Liver (tissue), 9 donors: Measurements from ENCODE around the gene MRPS24. TPM values are rescaled to one million over a fixed set of nuclear protein-coding genes. Genes with fewer than 3 reads are reported as not detected.

ENCODE experiments used
- DNase-seq: peaks from one replicate; pipeline ENCODE4 v3.0.0-alpha.2; 2017; ENCODE audit warnings: low spot score
- H3K27ac ChIP-seq, 2 donors: one replicate each; pipeline ENCODE4 v1.7.0; 2013; ENCODE audit warnings: inconsistent platforms in 2 of 2, low read length in 2 of 2, control low read depth in 1 of 2, low read depth in 1 of 2, mild to moderate bottlenecking in 1 of 2
- H3K27me3 ChIP-seq, 4 donors: one replicate each; pipeline versions ENCODE4 v1.6.1 to v1.7.0; 2013; ENCODE audit warnings: low read length in 3 of 4, inconsistent platforms in 1 of 4, mild to moderate bottlenecking in 1 of 4, moderate library complexity in 1 of 4; ENCODE audit not compliant: control insufficient read depth in 4 of 4, insufficient read depth in 4 of 4
- H3K36me3 ChIP-seq, 4 donors: one replicate each; pipeline versions ENCODE4 v1.6.1 to v1.7.0; 2013; ENCODE audit warnings: low read length in 3 of 4, mild to moderate bottlenecking in 3 of 4, low read depth in 1 of 4, moderate library complexity in 1 of 4; ENCODE audit not compliant: control insufficient read depth in 4 of 4, insufficient read depth in 3 of 4
- H3K4me1 ChIP-seq, 4 donors: one replicate each; pipeline versions ENCODE4 v1.6.1 to v1.7.0; 2013; ENCODE audit warnings: low read length in 3 of 4, mild to moderate bottlenecking in 3 of 4, moderate library complexity in 1 of 4; ENCODE audit not compliant: control insufficient read depth in 4 of 4, insufficient read depth in 4 of 4
- H3K4me3 ChIP-seq, 3 donors: one replicate each; pipeline versions ENCODE4 v1.6.1 to v1.7.0; 2013; ENCODE audit warnings: low read length in 3 of 3, control low read depth in 1 of 3, low read depth in 1 of 3, mild to moderate bottlenecking in 1 of 3
- H3K9ac ChIP-seq, 2 donors: one replicate each; pipeline ENCODE4 v1.7.0; 2013; ENCODE audit warnings: low read length in 2 of 2, mild to moderate bottlenecking in 2 of 2, moderate library complexity in 2 of 2, control low read depth in 1 of 2, low read depth in 1 of 2
- H3K9me3 ChIP-seq, 4 donors: one replicate each; pipeline versions ENCODE4 v1.6.1 to v1.7.0; 2013; ENCODE audit warnings: low read length in 3 of 4; ENCODE audit not compliant: control insufficient read depth in 4 of 4
- ATF3 ChIP-seq: IDR thresholded peaks from 2 replicates; pipeline ENCODE4 v1.6.1; 2016; ENCODE audit warnings: antibody characterized with exemption
- CTCF ChIP-seq: fragments of 150-350 bp; IDR thresholded peaks from 2 replicates; pipeline ENCODE4 v1.5.1; 2017; ENCODE audit warnings: improper control_type of control experiment, low read depth, low read length; ENCODE audit not compliant: missing input control
- EGR1 ChIP-seq, 2 donors: IDR thresholded peaks; 2 replicates each; pipeline ENCODE4 v1.6.1; 2016 to 2018; ENCODE audit warnings: antibody characterized with exemption in 2 of 2, low read depth in 2 of 2
- FOXA1 ChIP-seq: IDR thresholded peaks from 2 replicates; pipeline ENCODE4 v1.6.1; 2016; ENCODE audit warnings: antibody characterized with exemption
- FOXA2 ChIP-seq: IDR thresholded peaks from 2 replicates; pipeline ENCODE4 v1.6.1; 2016; ENCODE audit warnings: antibody characterized with exemption
- GABPA ChIP-seq, 2 donors: IDR thresholded peaks in 1 of 2; conservative IDR thresholded peaks in 1 of 2; 2 replicates each; pipeline ENCODE4 v1.6.1; 2016; ENCODE audit warnings: antibody characterized with exemption in 2 of 2, mild to moderate bottlenecking in 1 of 2, moderate library complexity in 1 of 2
- HNF4A ChIP-seq, 2 donors: conservative IDR thresholded peaks; 2 replicates each; pipeline ENCODE4 v1.6.1; 2016; ENCODE audit warnings: antibody characterized with exemption in 2 of 2, mild to moderate bottlenecking in 2 of 2
- HNF4G ChIP-seq: IDR thresholded peaks from 2 replicates; pipeline ENCODE4 v1.6.1; 2016; ENCODE audit warnings: antibody characterized with exemption
- JUND ChIP-seq, 2 donors: IDR thresholded peaks; 2 replicates each; pipeline ENCODE4 v1.6.1; 2016; ENCODE audit warnings: antibody characterized with exemption in 2 of 2
- MAX ChIP-seq: IDR thresholded peaks from 2 replicates; pipeline ENCODE4 v1.6.1; 2016; ENCODE audit warnings: antibody characterized with exemption
- NR2F2 ChIP-seq: IDR thresholded peaks from 2 replicates; pipeline ENCODE4 v1.6.1; 2016; ENCODE audit warnings: antibody characterized with exemption
- RAD21 ChIP-seq, 2 donors: IDR thresholded peaks; 2 replicates each; pipeline ENCODE4 v1.6.1; 2016; ENCODE audit warnings: antibody characterized with exemption in 2 of 2, mild to moderate bottlenecking in 2 of 2
- REST ChIP-seq: IDR thresholded peaks from 2 replicates; pipeline ENCODE4 v1.6.1; 2016; ENCODE audit warnings: antibody characterized with exemption, mild to moderate bottlenecking
- RXRA ChIP-seq, 2 donors: IDR thresholded peaks; 2 replicates each; pipeline ENCODE4 v1.6.1; 2017 to 2018; ENCODE audit warnings: antibody characterized with exemption in 2 of 2, mild to moderate bottlenecking in 1 of 2
- SP1 ChIP-seq: IDR thresholded peaks from 2 replicates; pipeline ENCODE4 v1.6.1; 2018; ENCODE audit warnings: antibody characterized with exemption, mild to moderate bottlenecking
- TAF1 ChIP-seq: conservative IDR thresholded peaks from 2 replicates; pipeline ENCODE4 v1.6.1; 2016; ENCODE audit warnings: antibody characterized with exemption, mild to moderate bottlenecking
- YY1 ChIP-seq: IDR thresholded peaks from 2 replicates; pipeline ENCODE4 v1.6.1; 2016; ENCODE audit warnings: antibody characterized with exemption, mild to moderate bottlenecking
- ZBTB33 ChIP-seq: IDR thresholded peaks from 2 replicates; pipeline ENCODE4 v1.6.1; 2016; ENCODE audit warnings: antibody characterized with exemption
- WGBS: extraction: QIAGEN DNeasy Blood & Tissue Kit; methylation state at CpG from one replicate; pipeline ENCODE4 v1.1.7; 2013; 5-methylcytosine and 5-hydroxymethylcytosine counted together
- polyA plus RNA-seq, 2 donors: library from polyadenylated mRNA; stranded (reverse) in 1 of 2; unstranded in 1 of 2; fragments of 200-250 nt in 1 of 2; fragments of >200 nt in 1 of 2; fragmentation: Nextera tagmentation in 1 of 2; extraction: Ambion mirVana in 1 of 2; gene quantifications; one replicate each; pipeline versions ENCODE4 v1.2.1 to v1.2.3, GENCODE V29; 2013 to 2015
- total RNA-seq, 2 donors: library from RNA; depleted of rRNA; stranded (reverse); fragments of >200 nt; gene quantifications; one replicate each; pipeline ENCODE4 v1.2.3, GENCODE V29; 2014
- donor health status: healthy.
- donor health status: healthy.
- donor health status: healthy.
- donor health status: healthy.
- donor health status: healthy.

MRPS24 gene
- total and polyA plus RNA-seq, 4 donors, result 38.7 to 177 (median 82.3) TPM

GRCh38 chr7:43884617-43885016, 15.3 kb upstream of the MRPS24 start (continued):
- TF ChIP-seq EGR1 (IDR thresholded peaks at IDR 0.05; ENCODE audit: low read depth in 2 of 2) (no peak), YY1 (no peak), CTCF (no peak), FOXA1 (no peak)

- H3K9me3 ChIP-seq, result no peaks in the 10 kb centered on the region
These were observed 14.9 kb upstream of the MRPS24 start for GRCh38 chr7:43884209-43884608.

More at GRCh38 chr7:43884209-43884608, 14.9 kb upstream of the MRPS24 start:
- TF ChIP-seq NR2F2 (no peak), RAD21 (IDR thresholded peaks at IDR 0.05) (no peak), FOXA2 (no peak), ATF3 (no peak), JUND (IDR thresholded peaks at IDR 0.05) (no peak), RXRA (IDR thresholded peaks at IDR 0.05) (no peak), FOXA1 (no peak), TAF1 (no peak), GABPA (IDR thresholded peaks at IDR 0.05 in 1 of 2, conservative IDR thresholded peaks at IDR 0.05 in 1 of 2) (no peak), YY1 (no peak), MAX (no peak), EGR1 (IDR thresholded peaks at IDR 0.05; ENCODE audit: low read depth in 2 of 2) (no peak), REST (no peak), SP1 (no peak), CTCF (no peak), HNF4A (conservative IDR thresholded peaks at IDR 0.05) (no peak), ZBTB33 (no peak), HNF4G (no peak)
- 82% methylated on average over 4 of the region's 4 CpGs for WGBS
- Histone ChIP-seq H3K27me3 (no peaks in the 10 kb centered on the region), H3K4me3 (no peak overlapping the region), H3K4me1 (peaks cover 0 to 3% (median 1%) of the 10 kb centered on the region in 4 donors), H3K36me3 (peaks cover 2 to 35% (median 21%) of the 10 kb centered on the region in 4 donors), H3K27ac (no peak overlapping the region), H3K9ac (no peak overlapping the region)
- no peak for DNase-seq
